K562 (cell line): Measurements from ENCODE around the gene UMODL1. TPM values are rescaled to one million over a fixed set of nuclear protein-coding genes. Genes with fewer than 3 reads are reported as not detected.

Experiments
- ATAC-seq: fragments of 200-7000 bp; cut with Tn5 transposase; 3 replicates; pipeline ENCODE4 v1.9.1; 2020; ENCODE audit warnings: moderate library complexity
- BruUV-seq: library from RNA; stranded (reverse); fragments of 400-500 nt; replicated peaks from 2 replicates; lab custom pipeline; 2021; lab: Mats Ljungman, UMichigan
- CTCF ChIA-PET: fragments of 300-600 bp; formaldehyde crosslinking; extraction: SDS; loops from one replicate; lab custom pipeline; 2021; ENCODE audit warnings: low intra/inter-chr PET ratio; lab: Yijun Ruan, JAX
- POLR2A ChIA-PET: fragments of 300-600, 350-650 bp; sonication (Branson Sonifier 250); formaldehyde crosslinking; extraction: SDS; loops from one replicate; lab custom pipeline; 2021; ENCODE audit warnings: antibody characterized with exemption, inconsistent platforms; lab: Yijun Ruan, JAX
- DNase-seq, 4 experiments: peaks; one replicate each; pipeline versions ENCODE4 v3.0.0 to v3.0.0-alpha.2; 2011 to 2018; ENCODE audit warnings: low spot score in 3 of 4, mixed read lengths in 3 of 4; ENCODE audit errors: extremely low read depth in 1 of 4
- FAIRE-seq: peaks from 2 replicates; lab custom pipeline; 2011; peaks lifted over from hg19 to GRCh38; lab: Jason Lieb, UNC
- H2AFZ ChIP-seq: 2 replicates; pipeline ENCODE4 v1.6.0; 2011; ENCODE audit warnings: low read depth, low read length, control low read depth, inconsistent platforms
- H3K27ac ChIP-seq: fragments of 200-600 bp; 3 replicates; pipeline ENCODE4 v1.8.0; 2011; ENCODE audit warnings: low read depth, mild to moderate bottlenecking, control low read depth, inconsistent platforms, low read length, moderate library complexity, mixed read lengths; ENCODE audit errors: extremely low read depth
- H3K27me3 ChIP-seq, 2 experiments: fragments of 300-600 bp in 1 of 2; 2 replicates in 1 of 2; 3 replicates in 1 of 2; pipeline versions ENCODE4 v1.6.0 to v1.8.0; 2011; ENCODE audit warnings: inconsistent platforms in 2 of 2, low read length in 2 of 2, mild to moderate bottlenecking in 1 of 2, mixed read lengths in 1 of 2, moderate library complexity in 1 of 2; ENCODE audit not compliant: control insufficient read depth in 2 of 2, insufficient read depth in 2 of 2
- H3K36me3 ChIP-seq: fragments of 300-600 bp; 3 replicates; pipeline ENCODE4 v1.8.0; 2011; ENCODE audit warnings: mild to moderate bottlenecking, low read length, inconsistent platforms; ENCODE audit not compliant: control insufficient read depth, insufficient read depth
- H3K4me1 ChIP-seq, 2 experiments: fragments of 200-600 bp in 1 of 2; replicated peaks in 1 of 2; 2 replicates in 1 of 2; 3 replicates in 1 of 2; pipeline versions ENCODE4 v1.5.1 to v1.8.0; 2011; ENCODE audit warnings: inconsistent platforms in 2 of 2, low read length in 2 of 2, mild to moderate bottlenecking in 1 of 2, mixed read lengths in 1 of 2, moderate library complexity in 1 of 2; ENCODE audit not compliant: control insufficient read depth in 2 of 2, insufficient read depth in 2 of 2
- H3K4me2 ChIP-seq: 2 replicates; pipeline ENCODE4 v1.6.1; 2011; ENCODE audit warnings: low read length, control low read depth, inconsistent platforms, mixed read lengths; ENCODE audit not compliant: insufficient read depth
- H3K4me3 ChIP-seq: fragments of 200-600 bp; sonication (generic), shearing (Covaris generic); 2 replicates; pipeline ENCODE4 v1.5.1; 2016; ENCODE audit warnings: control low read depth, inconsistent platforms
- H3K79me2 ChIP-seq: fragments of 200-600 bp; 3 replicates; pipeline ENCODE4 v1.8.0; 2011; ENCODE audit warnings: low read length, inconsistent platforms; ENCODE audit not compliant: control insufficient read depth, insufficient read depth
- H3K9ac ChIP-seq, 2 experiments: 2 replicates each; pipeline versions ENCODE4 v1.6.0 to v1.6.1; 2011; ENCODE audit warnings: low read depth in 2 of 2, low read length in 2 of 2, control low read depth in 1 of 2, inconsistent platforms in 1 of 2, mild to moderate bottlenecking in 1 of 2, mixed read lengths in 1 of 2; ENCODE audit not compliant: insufficient read depth in 1 of 2
- H3K9me1 ChIP-seq: one replicate; pipeline ENCODE4 v1.6.0; 2011; ENCODE audit warnings: inconsistent platforms, mild to moderate bottlenecking, low read length, moderate library complexity; ENCODE audit not compliant: control insufficient read depth, insufficient read depth
- H3K9me3 ChIP-seq: replicated peaks from 2 replicates; pipeline ENCODE4 v1.5.1; 2011; ENCODE audit warnings: low read depth, low read length, inconsistent platforms; ENCODE audit not compliant: control insufficient read depth, insufficient read depth
- H4K20me1 ChIP-seq: replicated peaks from 2 replicates; pipeline ENCODE4 v1.6.1; 2011; ENCODE audit warnings: low read length, inconsistent platforms, mixed read lengths; ENCODE audit not compliant: control insufficient read depth, insufficient read depth
- GATAD2A ChIP-seq: fragments of 450-650 bp; IDR thresholded peaks from 2 replicates; pipeline ENCODE4 v1.6.1; 2017
- RAD21 ChIP-seq, 2 experiments: fragments of 250-450 bp in 1 of 2; fragments of 450-650 bp in 1 of 2; sonication (Bioruptor Pico) in 1 of 2; formaldehyde crosslinking in 1 of 2; IDR thresholded peaks in 1 of 2; conservative IDR thresholded peaks in 1 of 2; 2 replicates each; pipeline versions ENCODE4 v1.4.0 to v1.8.0; 2020 to 2022; ENCODE audit warnings: mild to moderate bottlenecking in 2 of 2, moderate library complexity in 1 of 2
- SPI1 ChIP-seq: IDR thresholded peaks from 2 replicates; pipeline ENCODE4 v1.6.1; 2011; ENCODE audit warnings: low read depth, low read length, control low read depth, borderline replicate concordance
- ZC3H8 ChIP-seq: fragments of 450-650 bp; IDR thresholded peaks from 2 replicates; pipeline ENCODE4 v1.6.1; 2017
- ZNF165 ChIP-seq: fragments of 250-450 bp; sonication (Bioruptor Pico); IDR thresholded peaks from 2 replicates; pipeline ENCODE4 v1.4.0; 2020; ENCODE audit warnings: borderline replicate concordance
- ZNF644 ChIP-seq: fragments of 200-800 bp; sonication (Bioruptor generic); IDR thresholded peaks from 2 replicates; pipeline ENCODE4 v1.6.1; 2016; ENCODE audit warnings: low read depth, missing genetic modification characterization, missing compliant biosample characterization
- WGBS: fragments of 100-300 bp; shearing (Covaris generic); methylation state at CpG from one replicate; pipeline ENCODE4 v1.1.6; 2016; ENCODE audit warnings: low coverage, mixed read lengths; ENCODE audit not compliant: insufficient coverage; ENCODE audit errors: missing lambda C conversion rate; 5-methylcytosine and 5-hydroxymethylcytosine counted together
- in situ Hi-C: fragments of 300-500 bp; cut with MboI; formaldehyde crosslinking; loops from 4 replicates; pipeline ENCODE4 v1.15.0; 2018; ENCODE audit warnings: inconsistent platforms, mixed read lengths
- intact Hi-C: fragments of 100-400 bp; cut with micrococcal nuclease; formaldehyde crosslinking; loops from 2 replicates; pipeline ENCODE4 v1.14.2; 2022
- polyA plus RNA-seq, 8 experiments: library from polyadenylated mRNA; depleted of rRNA in 4 of 8; stranded (reverse) in 5 of 8; unstranded in 3 of 8; fragments of >200 nt; fragmentation: Nextera tagmentation in 2 of 8; fragmentation: Illumina TruSeq in 1 of 8; extraction: Ambion mirVana in 2 of 8; extraction: Trizol in 1 of 8; gene quantifications; 2 replicates each; pipeline versions ENCODE4 v1.2.1 to v1.2.3, GENCODE V29; 2011 to 2014; ENCODE audit warnings: inconsistent platforms in 1 of 8, missing spikeins in 1 of 8
- total RNA-seq, 7 experiments: library from RNA; depleted of rRNA in 6 of 7; stranded (reverse); fragments of >200 nt in 6 of 7; fragmentation: Illumina TruSeq in 2 of 7; extraction: Trizol in 2 of 7; gene quantifications; 2 replicates each; pipeline versions ENCODE4 v1.2.1 to v1.2.3, GENCODE V29; 2011 to 2021; ENCODE audit warnings: low replicate concordance in 1 of 7
- TF ChIP-seq, protein P1 (sequence below): fragments of 450-650 bp; formaldehyde crosslinking; IDR thresholded peaks from 2 replicates; pipeline ENCODE4 v1.4.0; 2020; ENCODE audit warnings: mild to moderate bottlenecking
- TF ChIP-seq, protein P2 (sequence below): fragments of 250-450 bp; sonication (Bioruptor Pico); IDR thresholded peaks from 2 replicates; pipeline ENCODE4 v1.5.0; 2021

UMODL1 gene
- total and polyA plus RNA-seq, 9 of the 15 experiments (the other 6 are each of a cell fraction or from before 2014, with no cell fraction given) = not detected

DNA sequence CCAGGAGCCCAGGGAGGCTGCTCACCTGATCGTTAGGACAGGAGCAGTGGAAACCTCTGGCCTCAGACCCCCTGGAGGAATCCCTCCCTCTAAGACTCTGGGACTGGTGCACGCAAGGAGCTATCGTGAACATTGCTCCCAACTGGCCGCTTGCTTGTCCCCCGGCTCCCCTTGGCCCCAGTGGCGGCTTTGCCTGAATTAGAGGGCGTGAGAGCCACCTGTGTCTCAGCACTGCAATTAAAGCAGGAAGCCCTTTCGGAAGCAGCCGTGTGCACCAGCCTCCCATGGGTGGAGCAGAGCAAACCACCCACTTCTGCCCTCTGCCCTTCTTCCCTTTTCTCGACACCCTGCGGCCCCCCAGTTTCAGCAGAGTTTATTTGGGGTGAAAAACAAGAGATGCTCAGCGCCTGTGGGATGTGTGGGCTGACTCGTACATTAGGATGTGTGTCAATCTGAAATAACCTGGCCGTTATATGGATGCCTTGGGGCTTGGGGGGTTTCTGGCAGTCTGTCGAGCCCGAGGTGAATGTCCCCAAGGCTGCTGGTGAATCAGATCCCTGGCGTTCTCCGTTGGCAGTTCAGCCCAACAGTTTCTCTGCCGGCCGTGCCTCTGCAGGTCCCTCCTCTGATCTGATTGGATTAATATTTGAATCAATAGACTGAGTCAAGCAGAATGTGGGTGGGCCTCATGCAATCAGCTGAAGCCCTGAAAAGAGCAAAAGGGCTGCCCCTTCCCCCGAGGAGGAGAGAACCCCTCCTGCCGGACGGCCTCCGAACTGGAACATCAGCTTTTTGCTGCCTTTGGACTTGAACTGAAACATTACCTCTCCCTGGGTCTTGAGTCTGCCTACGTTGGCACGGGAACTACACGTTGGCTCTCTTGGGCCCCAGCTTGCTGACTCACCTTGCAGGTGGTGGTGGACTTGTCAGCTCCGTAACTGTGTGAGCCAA, 7.3 kb upstream of the UMODL1 start:
- ChIA-PET CTCF (no interaction called here), POLR2A (interaction anchor here (0.9 kb wide), 1 partner anchor 19 kb away, joined by 3 read pairs; no protein-coding TSS in a partner anchor)
- peaks cover 80 to 95% of the 10 kb centered on the region in 2 experiments for H3K27me3 ChIP-seq
- no peaks in the 10 kb centered on the region for H3K79me2 ChIP-seq
- in situ Hi-C loops (no loop called here), intact Hi-C loops (no loop called here)
- H4K20me1 ChIP-seq = peaks cover 14% of the 10 kb centered on the region; the same call in 1 of the 2 replicates
- ATAC-seq = no peak
- H3K9ac ChIP-seq = 0 out of 4 replicates have a peak overlapping the region, but pooled peaks of 1 of the 2 experiments have one; percentile 46
- BruUV-seq = no TSS peak
- WGBS = 2% methylated on average over 28 of the region's 28 CpGs
- H3K4me1 ChIP-seq = peaks cover 0 to 12% of the 10 kb centered on the region in 2 experiments; a peak in 1 of 5 replicates
- FAIRE-seq = no peak
- no peak for DNase-seq
- H2AFZ ChIP-seq = no peak overlapping the region
- no peaks in the 10 kb centered on the region for H3K9me1 ChIP-seq
- no peaks in the 10 kb centered on the region for H3K9me3 ChIP-seq
- H3K4me2 ChIP-seq = no peak overlapping the region
- no peaks in the 10 kb centered on the region for H3K36me3 ChIP-seq
- H3K4me3 ChIP-seq = no peak overlapping the region
- H3K27ac ChIP-seq = no peak overlapping the region
- TF ChIP-seq ZNF165 (no peak), SPI1 (no peak), ZC3H8 (no peak), GATAD2A (no peak), ZNF644 (tag) (no peak), RAD21 (CRISPR knock-in tag; conservative IDR thresholded peaks at IDR 0.05 in 1 of 2, IDR thresholded peaks at IDR 0.05 in 1 of 2) (no peak)
- TF ChIP-seq, protein P1, sequence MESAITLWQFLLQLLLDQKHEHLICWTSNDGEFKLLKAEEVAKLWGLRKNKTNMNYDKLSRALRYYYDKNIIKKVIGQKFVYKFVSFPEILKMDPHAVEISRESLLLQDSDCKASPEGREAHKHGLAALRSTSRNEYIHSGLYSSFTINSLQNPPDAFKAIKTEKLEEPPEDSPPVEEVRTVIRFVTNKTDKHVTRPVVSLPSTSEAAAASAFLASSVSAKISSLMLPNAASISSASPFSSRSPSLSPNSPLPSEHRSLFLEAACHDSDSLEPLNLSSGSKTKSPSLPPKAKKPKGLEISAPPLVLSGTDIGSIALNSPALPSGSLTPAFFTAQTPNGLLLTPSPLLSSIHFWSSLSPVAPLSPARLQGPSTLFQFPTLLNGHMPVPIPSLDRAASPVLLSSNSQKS = no peak
- TF ChIP-seq, protein P2, sequence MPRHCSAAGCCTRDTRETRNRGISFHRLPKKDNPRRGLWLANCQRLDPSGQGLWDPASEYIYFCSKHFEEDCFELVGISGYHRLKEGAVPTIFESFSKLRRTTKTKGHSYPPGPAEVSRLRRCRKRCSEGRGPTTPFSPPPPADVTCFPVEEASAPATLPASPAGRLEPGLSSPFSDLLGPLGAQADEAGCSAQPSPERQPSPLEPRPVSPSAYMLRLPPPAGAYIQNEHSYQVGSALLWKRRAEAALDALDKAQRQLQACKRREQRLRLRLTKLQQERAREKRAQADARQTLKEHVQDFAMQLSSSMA (CRISPR knock-in tag) = no peak
